HS-27A (cell line): ENCODE measurements around the gene HSD11B2.

ENCODE experiments used
- DNase-seq: peaks from one replicate; pipeline ENCODE4 v3.0.0-alpha.2; 2012; ENCODE audit warnings: low read depth, missing footprints

HSD11B2 gene

DNA sequence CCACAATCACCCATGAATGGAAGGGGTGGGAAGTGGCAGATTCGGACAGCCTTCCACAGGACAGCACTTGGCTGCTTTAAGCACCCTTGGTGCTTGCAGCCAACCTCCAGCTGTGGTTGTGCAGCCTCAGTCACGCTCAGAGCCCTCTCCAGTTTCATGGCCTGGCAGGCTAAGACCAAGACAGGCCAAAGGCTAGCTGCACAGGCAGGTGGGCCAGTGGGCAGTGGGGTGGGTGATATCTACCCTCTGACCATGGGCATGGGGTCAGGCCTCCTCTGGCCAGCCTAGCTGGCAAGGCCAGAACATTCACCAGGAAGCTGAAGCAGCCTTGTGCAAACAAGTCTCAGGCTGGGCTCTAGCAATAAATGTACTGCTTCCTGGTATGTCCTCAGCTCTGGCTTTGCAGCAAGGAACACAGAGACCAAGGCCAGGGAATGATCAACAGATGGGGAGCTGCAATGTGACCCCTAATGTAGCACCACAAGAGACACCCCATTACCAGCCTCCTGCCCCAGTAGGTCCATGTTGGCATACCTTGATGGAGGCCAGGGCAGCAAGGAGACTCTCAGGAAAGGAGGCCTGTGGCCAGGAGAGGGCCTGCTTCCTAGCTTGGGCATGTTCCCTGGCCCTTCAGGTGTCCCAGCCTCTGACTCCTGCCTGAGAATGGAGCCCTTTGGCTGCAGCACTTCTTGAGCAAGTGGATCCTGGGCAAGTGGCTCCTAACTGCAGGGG lies 20.9 kb downstream of the HSD11B2 start:
- no peak for DNase-seq

DNA sequence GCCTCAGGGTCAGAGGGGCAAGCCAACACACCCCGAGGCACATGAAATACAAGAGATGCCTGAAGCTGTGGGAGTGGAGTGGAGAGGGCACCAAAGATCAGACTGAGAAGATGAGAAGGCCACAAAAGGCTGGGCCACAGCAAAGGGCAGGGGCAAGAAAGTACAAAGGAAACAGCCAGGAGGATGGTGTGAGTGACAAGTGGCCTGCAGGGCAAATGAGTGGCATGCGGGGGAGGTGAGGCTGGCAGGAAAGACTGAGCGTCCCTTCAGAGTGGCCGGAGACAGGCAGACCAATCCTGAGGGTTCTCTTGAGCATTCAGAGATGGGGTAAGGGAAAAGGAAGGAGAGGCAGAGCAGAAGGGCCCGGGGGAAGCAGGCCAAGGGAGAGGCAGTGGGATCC lies 23.2 kb downstream of the HSD11B2 start:
- no peak for DNase-seq

DNA sequence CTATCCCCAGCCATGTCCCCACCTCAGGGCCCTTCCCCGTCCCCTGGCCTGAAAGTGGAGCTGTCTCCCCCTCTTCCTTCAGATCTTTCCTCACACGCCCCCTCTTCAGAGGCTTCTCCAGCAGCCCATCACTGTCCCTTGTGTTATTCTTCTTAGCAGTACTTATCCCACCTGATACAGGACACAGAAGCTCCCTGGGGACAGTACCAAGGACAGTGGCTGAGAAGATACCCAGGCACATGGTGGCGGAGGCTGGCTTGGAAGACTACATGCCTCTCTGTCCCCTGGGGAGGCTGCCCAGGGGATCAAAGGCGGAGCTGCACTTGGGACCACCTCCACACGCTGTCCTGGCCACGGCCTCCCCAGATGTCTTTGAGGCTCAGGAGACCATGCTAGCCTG lies 23.9 kb downstream of the HSD11B2 start:
- no peak for DNase-seq

DNA sequence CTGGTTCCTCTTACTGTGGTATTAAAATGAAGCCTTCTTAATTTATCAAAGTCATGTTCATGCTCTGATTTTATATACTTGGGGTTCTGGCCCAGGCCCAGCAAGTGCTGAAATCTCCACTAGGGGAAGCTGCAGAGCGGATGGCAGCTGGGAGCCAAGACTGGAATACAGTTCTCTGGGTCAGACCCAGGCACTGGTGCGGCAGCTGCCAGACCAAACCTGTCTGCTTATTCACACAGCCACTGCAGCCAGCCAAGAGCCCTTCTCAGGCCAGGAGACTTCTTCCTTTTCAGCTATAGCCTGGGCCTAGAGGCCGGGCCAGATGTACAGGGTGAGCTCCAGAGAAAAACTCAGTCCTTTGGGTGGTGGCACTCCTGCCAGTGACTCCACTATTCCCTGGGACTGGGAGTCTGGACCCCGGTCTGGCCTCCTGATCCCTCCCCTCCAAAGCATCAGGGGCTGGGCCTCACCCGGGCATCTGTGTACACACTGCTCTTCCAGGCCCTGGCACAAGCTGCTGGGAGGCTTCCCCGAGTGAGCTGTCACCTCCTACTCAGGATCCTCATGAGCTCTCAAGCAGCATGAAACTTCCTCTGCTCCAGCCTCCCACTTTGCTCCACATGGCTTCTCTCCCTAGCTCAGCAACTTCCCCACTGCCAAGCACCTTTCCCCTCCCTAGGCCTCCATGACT lies 25.6 kb downstream of the HSD11B2 start:
- no peak for DNase-seq

DNA sequence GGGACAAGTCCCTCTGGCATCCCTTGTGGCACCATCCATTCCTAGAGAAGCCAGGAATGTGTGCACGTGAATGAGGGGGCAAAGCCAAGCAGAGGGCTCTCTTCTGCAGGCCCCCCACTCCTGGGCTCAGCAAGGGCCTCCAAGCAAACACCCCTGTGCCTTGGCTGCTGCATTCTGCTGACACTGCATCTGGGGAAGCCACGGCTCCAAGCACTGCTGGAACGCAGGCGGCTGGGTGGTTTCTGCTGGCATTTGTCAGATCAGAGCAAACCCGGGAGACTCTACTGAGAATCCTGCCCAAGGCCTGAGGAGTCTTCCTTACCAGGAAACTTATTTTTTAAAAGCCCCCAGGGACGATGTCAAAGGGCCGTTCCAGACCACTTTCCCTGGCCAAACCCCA lies 26.7 kb downstream of the HSD11B2 start:
- DNase-seq: no peak

DNA sequence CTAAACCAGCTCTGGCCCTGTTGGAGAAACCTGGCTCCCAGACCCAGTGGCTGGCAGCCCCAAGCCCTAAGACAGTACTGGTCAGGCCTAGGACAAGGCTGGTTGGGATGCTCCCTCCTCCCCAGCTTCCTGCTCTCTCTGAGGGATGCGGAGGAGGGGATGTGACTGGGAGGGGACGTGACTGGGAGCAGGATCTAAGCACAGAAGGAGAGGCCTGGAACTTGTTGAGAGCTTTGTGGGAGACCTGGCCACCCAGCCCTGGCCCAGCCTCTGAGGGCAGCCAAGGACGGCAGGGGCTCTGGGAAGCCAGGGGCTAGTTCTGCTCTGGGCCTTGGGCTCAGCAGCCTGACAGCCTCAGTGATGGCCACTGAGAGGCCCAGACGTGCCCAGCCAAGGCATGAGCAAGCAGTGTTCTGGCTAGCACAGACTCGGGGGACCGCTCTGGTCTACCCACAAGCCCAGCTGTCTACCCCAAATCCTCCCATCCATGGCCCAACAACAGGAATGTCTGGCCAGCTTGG lies 27.3 kb downstream of the HSD11B2 start:
- no peak for DNase-seq

DNA sequence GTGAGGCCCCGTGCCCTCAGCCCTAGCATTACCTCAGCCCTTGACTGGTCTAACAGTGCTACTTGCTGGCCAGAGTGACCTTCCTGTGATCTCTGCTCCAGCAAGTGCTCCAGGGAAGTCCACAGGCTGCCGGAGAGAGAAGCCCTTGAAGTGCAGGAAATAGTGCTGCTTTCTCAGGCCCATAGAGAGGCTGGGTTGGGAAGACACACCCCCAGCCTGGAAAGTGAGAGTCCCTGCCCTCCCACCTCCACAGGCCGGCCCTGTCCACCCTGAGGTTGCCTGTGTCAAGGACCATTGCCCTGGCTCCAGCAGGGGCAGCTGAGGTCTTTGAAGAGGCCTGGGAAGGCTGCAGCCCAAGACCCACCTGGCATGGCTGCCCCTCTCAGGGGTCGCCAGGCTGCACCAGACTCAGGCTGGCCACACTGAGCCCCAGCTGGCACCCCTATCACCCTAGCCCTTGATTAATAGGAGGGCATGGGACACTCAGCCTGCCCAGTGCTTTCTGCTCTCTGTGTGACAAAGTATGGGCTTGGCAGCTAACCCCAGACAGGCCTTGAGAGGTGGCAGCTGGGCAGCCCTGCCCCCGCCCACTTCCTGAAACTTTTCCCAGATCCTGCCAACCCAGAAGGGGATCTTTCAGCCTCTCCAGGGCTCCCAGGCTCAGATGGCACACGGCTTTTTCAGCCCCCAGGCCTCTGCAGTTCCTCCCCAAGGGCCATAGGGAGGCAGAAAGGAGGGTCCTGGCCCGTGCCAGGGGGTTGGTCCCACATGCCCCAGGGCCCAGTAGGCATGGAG lies 28.3 kb downstream of the HSD11B2 start:
- no peak for DNase-seq

DNA sequence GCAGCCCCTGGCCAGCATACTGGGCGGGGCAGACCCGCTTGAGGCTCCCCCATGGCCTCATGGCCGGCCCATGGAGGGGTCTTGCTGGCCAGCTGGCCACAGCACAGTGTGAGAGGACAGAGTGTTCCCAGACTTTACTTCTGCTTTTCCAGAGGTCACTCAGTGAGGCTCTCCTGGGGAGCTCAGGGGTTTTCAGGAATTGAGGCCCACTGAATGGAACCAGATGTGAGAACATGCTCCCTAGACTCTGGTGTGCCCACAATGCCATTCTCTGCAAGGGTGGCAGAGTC lies 28.9 kb downstream of the HSD11B2 start:
- DNase-seq: no peak

DNA sequence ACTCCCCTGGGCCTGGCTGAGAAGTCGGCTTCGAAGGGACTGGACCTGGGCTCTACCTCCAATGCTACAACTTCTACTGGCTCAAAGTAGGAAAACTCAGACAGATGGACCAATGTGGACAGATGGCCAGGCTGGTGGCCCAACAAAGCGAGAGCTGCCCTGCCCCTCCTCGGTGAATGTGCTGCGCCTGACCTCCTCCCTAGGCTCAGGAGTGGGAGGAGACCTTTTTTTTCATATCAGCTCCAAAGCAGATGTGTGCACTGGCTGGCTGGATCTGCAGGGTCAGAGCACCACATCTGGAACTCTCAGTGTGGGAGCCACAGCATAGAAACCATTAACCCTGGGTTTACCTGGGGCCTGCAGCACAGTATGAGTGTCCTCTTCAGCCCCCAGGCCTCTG lies 29.2 kb downstream of the HSD11B2 start:
- no peak for DNase-seq

DNA sequence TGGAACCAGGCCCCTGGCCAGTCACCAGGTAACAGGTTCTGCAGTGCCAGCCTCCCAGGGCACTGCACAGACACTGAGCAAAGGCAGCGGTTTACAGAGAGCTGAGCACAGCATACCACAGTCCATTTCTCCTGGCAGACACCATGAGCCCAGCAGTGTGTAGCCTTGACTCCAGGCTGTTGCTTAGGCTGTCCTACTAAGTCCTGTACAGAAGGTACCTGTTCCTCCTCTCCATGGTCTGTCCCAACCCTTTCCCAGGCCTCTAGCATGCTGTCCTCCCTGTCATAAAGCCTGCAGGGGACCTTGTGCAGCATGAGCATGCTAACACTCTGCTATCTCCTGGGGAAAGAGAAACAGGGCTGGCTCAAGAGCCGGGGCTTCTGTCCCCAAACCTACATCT lies 30.0 kb downstream of the HSD11B2 start:
- no peak for DNase-seq

DNA sequence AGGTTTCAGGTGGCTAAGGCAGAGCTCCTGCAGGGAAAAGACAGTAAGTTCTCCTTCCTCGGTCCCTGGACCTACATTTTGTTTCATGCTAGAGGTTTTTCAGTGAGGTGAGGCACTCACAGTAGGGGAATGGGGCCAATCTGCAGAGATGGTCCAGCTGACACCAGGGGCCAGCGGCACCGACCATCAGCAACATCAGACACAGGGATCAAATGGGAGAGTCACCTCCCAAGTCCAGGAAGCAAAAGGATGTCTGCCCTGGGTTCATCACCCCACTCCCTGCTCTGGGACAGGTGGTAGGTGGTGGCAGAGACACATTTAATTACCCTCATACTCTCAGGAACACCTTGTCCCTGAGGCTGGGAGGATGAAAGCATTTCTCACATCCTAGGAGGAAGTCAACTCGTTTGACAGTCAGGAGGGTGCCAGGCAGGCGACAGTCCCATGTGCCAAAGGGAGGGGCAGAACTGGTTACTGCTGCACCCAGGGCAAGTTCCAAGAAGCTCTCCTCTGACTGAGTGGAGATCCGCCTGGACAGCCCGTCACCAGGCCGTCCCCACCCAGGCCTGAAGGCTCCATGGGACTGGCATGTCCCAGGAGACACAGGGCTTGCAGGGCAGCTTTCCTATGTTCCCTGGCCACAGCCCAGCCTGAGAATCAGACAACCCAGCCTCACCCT lies 30.8 kb downstream of the HSD11B2 start:
- no peak for DNase-seq

DNA sequence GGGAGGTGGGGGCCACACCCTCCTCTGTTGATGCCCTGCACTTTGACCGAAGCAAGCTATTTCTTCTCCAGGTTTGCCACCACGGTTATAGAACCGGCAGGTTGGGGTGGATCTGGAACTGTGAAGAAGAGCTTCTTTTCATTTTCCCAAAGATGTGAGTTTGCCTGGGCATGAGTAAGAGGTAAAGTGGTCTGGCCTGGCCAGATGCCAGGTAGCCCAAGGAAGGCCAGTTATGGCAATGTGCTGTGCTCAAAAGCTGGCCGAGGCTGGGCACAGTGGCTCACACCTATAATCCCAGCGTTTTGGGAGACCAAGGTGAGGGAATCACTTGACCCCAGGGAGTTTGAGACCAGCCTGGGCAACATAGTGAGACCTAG lies 31.3 kb downstream of the HSD11B2 start:
- DNase-seq: no peak

DNA sequence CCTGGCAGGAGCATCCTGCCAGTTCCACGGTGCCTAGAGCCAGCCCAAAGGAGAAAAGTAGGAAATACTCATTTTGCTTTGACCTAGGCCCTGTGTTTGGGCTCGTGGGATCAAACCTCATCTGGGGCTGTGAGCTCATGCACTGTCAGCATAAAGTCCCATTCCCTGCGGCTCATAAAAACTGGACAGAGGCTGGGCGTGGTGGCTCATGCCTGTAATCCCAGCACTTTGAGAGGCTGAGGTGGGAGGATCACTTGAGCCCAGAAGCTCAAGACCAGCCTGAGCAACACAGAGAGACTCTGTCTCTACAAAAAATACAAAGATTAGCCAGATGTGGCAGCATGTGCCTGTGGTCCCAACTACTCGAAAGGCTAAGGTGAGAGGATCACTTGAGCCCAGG lies 32.1 kb downstream of the HSD11B2 start:
- DNase-seq: no peak

DNA sequence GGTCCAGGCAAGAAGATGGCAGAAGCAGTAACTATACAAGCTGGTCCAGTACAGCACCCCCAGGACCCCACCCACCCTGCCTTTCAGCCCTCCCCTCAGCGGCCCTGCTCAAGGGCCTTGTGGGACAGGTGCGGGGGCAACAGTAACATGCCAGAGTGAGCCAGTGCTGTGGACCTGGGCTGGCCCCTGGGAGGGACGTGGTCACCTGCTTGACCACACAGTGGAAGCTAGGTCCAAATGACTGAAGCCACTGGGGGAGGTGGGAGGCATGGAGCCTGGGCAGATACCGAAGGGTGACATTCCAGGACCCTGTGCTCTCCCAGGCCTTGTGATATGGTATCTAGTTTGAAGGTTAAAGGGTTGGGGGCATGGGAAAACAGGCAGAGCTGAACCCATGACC lies 32.8 kb downstream of the HSD11B2 start:
- no peak for DNase-seq

DNA sequence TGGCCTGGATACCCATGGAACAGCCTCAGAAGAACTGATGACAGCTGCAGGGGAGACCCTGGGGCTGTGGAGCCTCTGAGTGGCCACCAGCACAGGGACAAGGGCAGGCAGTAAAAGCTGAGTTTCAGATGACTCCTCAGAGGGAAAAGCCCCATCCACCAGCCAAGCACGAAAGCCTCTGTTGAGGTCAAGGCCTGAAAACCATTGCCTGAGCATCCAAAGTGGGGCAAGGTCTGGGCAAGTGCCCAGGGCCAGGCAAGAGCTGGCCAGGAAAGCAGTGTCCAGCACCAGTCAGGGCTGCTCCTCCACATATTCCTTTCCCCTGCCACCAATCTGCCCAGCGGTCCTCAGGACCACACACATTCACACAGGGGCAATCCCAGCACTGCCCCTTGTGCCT lies 33.6 kb downstream of the HSD11B2 start:
- no peak for DNase-seq

DNA sequence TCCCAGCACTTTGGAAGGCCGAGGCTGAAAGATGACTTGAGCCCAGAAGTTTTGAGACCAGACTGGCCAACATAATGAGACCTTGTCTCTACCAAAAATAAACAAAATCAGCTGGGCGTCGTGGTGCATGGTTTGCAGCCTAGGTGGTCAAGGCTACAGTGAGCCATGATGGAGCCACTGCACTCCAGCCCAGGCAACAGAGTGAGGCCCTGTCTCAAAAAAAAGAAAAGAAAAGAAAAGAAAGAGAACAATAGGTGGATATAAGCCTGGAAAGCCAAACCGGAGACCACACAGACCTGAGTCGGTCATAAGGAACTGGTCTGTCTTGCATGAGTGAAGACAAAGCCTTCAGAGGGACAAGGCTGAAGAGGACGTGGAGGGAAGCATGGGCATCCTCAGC lies 35.7 kb downstream of the HSD11B2 start:
- no peak for DNase-seq

DNA sequence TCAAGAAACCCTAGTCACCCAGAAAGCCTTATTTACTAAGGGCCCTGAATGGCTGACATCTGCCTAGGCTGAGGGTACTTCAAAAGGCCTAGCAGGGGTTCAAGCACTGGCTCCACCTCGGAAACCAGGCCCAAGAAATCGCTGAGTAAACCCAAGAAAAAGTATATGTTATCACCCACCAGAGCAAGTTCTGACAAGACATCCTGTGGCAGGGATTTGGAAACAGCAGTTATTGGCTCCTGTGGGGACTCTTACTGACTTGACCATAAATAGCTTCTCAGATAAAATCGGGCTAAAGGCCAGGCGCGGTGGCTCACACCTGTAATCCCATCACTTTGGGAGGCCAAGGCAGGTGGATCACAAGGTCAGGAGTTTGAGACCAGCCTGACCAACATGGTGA lies 37.8 kb downstream of the HSD11B2 start:
- DNase-seq: no peak

DNA sequence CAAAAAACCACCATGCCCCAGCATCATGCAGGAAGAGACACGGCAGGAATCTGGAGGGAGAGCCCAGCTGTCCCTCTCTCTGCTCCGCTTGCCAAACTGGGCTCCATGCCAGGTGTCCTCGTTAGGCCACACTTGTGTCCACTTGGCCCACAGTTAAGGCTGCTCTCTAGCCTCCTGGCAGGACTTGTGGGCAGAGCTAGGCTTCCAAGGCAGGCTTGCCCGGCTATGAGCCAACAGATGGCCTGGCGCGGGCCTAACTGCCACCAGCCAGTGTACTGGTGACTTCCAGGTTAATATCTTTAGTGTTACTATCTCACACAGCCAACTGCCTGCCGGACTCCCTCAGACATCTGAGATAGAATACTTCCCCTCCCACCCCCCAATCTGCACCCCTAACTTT lies 39.4 kb downstream of the HSD11B2 start:
- DNase-seq: no peak

DNA sequence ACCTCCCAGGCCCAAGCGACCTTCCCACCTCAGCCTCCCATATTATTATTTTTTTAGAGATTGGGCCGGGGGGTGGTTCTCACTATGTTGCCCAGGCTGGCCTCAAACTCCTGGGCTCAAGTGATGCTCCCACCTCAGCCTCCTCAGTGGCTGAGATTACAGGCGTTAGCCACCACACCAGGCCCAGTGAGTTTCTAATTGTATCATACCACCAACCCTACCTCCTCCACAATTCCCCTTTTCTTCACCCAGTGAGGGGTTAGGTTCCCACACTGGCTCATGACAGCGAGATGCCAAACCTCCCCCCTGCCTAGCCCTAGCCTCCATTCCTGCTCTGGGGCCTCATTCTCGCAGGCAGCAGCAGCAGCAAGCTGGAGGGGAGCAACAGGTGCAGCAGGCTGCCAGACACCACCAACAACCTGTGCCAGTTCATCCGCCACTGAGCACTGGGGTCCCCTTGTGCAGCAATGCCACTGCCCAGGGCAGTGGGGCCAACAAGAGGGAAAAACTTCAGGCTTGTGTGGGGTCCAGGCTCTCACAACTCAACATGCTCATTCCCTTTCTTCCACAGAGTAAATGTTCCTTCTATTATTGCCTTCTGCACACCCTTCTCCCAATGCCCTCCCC lies 41.0 kb downstream of the HSD11B2 start:
- DNase-seq: no peak

DNA sequence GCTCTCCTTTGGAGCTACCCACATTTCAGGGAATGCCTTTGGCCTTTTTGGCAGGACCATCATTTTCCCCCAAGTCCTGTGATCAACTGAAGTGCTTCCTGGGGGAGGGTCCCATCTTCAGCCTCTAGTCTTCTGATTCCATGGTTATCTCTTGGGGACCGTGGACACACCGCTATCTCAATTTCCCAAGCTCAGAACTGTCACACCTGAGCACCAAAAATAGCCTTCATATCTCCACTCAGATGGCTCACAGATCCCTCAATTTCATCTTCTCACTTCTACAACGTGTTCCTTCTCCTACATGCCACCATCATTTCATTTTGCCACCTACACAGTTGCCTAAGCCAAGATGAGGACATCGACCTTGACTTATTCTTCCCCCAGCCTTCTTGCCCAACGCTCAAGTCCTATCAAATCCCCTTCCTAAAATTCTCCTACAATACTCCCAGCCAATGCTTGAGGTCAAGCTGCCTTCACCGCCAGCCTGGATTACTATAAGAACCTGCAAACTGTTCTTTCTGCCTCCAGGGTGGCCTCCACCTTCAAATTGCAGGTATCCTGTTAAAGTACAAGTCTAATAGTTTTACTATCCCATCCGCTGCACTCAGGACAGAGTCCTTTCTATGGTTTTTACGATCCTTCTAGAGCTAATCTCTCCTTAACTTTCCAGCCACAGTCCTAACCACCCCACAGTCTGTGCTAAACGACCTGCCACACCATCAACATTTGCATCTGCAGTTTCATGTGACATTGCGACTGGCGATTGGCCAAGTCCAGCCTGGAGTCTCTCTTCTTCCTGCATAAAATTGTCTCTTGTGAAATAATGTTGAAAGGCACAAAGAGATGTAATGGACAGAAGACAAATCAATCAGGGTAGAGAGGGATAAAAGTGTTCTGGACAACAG lies 43.9 kb downstream of the HSD11B2 start:
- DNase-seq: no peak

DNA sequence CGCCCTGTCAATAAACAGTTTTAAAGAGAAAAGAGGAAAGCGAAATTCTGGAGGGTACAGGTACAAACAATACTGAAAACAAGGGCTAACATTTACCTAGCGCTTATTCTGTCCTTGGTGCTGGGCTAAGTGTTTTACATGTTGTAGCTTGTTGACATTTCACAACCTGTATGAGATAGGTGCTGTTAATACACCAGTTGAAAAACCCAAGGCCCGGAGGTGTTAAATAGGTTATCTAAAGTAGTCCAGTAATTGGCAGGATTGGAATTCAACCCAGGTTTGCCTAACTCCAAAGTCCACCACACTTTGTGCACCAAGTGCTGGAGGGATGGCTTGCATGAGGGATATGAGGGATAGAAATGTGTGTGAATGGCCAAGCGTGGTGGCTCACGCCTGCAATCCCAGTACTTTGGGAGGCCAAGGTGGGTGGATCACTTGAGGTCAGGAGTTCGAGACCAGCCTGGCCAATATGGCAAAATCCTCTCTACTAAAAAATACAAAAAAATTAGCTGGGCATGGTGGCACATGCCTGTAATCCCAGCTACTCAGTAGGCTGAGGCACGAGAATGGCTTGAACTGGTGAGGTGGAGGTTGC lies 47.1 kb downstream of the HSD11B2 start:
- DNase-seq: no peak
